GM19372 (cell line): Measurements from ENCODE around the gene GALNS.

Experiments
- ATAC-seq: cut with Tn5 transposase; IDR thresholded peaks from one replicate; pipeline ENCODE4 v1.9.1; 2021; ENCODE audit warnings: mild to moderate bottlenecking, low read depth, moderate library complexity; ENCODE audit not compliant: unreplicated experiment

The GALNS gene

DNA sequence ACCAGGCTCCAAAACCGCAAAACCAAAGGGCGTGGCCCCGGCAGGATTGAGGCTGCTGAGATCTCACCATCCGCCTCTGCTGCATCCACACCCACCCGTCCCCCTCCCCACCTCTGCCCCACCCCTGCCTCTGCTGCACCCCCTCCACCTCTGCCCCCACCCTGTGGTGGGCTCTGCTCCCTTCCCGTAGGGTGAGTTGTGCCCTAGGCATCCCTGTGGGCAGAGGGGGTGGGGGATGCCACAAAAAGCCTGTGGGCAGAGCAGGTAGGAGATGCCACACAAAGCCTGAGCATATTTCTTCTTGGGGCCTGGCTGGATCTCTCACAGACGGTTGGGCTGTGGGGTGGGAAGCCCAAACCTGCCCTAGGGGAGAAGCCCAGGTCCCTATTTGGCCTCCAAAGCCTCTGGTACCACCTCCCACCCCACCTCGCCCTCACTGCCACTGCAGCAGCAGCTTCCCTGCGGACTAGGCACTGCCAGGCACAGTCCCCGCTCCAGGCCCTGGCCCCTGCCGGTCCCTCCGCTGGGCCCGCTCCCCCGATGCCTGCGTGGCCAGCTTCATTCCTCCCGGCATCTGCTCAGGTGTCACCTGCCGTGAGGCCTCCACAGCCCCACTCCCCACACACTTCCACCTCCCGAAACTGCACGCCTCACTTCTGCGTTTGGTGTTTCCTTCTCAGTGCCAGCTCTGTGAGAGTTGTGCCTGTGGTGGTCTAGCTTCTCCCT, 21.0 kb upstream of the GALNS start:
- no peak for ATAC-seq

DNA sequence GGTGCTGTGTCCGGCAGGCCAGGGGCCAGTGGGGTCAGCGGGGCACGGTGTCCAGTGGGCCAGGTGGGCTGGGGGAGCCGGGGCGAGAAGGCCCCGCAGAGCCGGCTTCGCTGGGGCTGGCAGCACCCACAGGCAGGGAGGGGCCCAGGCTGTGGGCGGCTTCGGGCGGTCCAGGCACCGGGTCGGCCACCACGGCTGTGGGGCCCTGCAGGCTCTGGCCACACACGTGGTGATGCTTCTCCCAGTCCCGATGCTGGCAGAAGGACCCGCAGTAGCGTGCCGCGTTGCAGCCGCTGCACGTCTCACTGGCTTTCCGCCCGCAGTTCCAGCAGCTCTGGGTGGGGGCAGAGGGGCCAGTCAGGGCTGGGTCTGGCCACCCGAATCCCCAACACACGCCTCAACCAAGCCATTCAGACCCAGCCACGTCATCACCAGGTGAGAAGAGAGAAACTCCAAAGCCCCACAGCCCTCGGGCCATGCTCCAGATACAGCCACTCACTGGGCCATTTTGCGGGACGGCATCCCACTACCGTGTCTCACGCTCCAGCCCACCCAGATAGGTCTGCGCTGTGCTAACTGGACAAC, 20.3 kb upstream of the GALNS start:
- no peak for ATAC-seq

DNA sequence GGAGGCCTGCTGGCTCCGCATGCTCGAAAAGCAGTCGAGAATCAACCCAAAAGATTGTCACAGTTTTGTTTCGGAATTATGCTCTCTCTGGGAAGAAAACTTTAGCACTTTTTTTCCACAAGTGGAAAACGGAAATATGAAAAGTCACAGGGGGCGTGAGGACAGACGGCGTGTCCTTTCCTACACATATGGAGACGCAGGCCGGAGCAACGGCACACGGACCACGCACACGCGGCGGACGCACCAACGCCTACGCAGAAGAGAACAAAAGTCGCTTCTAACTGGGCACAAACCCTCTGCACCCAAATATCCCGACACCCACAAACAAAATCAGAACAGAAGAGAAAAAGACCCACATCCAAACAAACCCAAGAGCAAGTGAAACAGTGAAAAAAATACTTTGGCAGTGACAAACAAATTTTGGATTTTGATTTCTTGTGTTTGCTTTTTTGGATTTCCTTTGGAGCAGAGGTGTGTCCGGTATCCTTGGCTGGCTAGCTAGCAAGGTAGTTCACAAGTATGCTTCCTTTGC, 19.0 kb upstream of the GALNS start:
- no peak for ATAC-seq

DNA sequence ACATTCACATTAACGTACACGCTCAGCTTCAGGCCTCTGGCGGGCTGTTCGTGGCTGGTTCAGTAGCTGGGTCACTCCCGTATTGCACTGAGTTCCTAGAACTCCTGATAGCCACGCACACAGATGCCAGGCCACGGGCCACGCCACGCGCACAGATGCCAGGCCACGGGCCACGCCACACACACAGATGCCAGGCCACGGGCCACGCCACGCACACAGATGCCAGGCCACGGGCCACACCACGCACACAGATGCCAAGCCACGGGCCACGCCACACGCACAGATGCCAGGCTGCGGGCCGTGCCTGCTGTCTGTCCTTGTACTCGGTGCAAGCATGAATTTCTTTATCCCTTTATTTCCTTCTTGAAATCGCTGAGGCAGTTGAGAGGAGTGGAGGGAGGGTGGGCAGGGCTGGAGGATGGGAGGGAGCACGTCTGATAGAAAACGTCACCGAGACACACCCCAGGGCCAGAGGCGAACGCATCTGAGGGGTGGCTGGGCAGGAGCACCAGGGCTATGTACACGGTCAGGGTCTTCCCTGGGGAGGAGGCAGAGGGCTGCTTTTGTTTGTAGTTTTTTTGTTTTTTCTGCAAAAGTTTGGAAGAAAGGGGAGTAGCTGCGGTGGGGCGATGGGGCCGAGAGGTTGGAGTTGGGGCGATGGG, 18.3 kb upstream of the GALNS start:
- ATAC-seq, result no peak

DNA sequence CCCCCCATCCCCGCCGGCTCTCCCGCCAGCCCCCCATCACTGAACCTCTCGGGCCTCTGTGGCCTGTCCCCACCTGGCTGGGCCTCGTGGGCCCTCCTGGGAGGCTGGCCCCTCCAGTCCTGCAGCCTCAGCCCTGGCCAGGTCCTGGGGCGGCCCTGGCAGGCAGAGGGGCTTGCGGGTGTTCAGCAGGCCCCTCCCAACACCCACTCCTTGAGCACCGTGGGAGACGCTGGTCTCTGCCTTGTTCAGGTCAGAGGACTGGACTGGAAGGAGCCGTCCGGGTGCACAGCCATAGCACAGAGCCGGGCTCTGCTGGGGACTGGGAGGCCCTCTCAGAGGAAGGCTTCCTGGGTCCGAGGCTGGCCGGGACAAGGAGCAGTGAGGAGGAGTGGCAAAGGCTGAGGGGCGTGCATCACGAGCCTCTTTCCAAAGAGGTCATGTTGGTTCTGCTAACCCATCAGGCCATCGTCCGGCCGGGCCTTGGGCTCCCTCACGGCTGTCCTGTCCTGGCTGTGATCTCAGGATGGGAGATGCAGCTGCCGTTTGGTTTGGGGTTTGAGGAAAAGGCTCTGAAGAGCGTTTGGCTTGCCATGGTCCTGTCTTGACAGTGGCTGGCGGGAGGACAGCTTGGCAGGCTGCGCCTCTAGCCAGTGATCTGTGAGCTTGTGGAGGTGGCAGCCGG, 16.0 kb upstream of the GALNS start:
- ATAC-seq, result no peak

DNA sequence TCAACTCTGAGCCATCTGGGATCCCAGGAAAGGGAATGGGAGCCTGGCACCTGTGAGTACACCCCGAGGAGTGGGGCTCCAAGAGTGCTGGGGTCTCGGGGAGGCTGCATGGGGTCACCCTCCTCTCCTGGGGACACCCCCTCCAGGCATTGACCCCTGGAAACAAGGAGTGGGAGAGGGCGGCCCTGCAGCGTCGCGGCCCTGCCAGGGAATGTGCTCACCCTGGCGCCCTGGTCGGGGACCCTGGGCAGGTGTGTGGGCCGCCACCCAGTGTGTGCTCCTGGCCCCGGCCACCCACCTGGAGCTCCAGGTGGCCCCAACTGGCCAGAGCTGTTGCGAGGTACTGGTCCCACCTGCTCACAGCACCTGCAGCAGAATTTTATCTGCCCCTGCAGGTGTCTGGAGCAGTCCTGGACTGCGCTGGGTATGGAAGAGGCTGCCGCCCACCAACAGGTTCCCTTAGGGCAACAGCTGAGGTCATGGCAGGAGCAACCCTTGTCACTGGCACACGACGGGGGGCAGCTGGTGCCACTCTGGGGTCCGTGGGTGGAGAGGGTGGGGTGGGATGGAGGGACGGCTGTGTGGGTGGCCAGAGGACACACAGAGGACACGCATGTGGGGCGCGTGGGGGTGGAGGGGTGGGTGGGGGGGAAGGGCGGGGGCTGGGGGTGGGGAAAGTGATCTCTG, 15.1 kb upstream of the GALNS start:
- no peak for ATAC-seq

- ATAC-seq, result no peak
These were observed 14.6 kb upstream of the GALNS start for GRCh38 chr16:88871349-88871702.

- no peak for ATAC-seq
These were observed 14.0 kb upstream of the GALNS start for GRCh38 chr16:88870608-88871348.

GRCh38 chr16:88869673-88869980, 12.9 kb upstream of the GALNS start:
- ATAC-seq, result no peak

GRCh38 chr16:88868974-88869672, 12.4 kb upstream of the GALNS start:
- ATAC-seq, result no peak

DNA sequence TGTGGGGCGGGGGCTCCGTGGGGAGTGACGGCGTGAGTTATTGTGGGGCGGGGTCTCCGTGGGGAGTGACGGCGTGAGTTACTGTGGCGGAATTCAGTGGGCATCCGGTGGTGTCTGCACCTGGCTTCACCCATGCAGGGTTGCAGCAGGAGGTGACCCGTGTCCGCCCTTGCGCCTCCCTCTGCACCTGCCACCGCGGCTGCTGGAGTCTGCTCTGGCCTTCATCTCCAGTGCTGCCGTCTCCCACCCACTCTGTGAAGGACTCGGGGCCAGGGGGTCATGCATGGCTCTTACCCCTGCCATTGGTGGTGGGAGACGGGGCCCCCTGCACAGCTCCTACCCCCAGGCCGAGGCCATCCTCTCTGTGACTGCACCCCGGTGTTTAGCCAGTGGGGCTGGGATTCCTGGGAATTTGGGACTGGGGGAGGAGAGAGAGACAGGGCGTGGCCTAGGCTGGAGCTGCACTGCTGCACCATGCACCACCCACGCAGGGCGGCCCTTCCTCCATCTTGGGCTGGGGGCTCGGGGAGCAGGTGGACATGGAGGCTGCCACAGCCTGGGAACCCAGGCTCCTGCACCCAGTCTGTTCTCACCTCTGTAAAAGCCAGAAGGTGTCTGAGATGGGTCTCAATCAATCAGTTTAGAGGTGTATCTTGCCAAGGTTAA, 11.0 kb upstream of the GALNS start:
- no peak for ATAC-seq

- ATAC-seq, result no peak
These were observed 9.6 kb upstream of the GALNS start, which contains the start of gene PABPN1L for GRCh38 chr16:88866151-88866920. Gene PABPN1L, minus strand, starts transcription at chr16:88866660. Its CDS starts 54 bp downstream, at chr16:88866606.

DNA sequence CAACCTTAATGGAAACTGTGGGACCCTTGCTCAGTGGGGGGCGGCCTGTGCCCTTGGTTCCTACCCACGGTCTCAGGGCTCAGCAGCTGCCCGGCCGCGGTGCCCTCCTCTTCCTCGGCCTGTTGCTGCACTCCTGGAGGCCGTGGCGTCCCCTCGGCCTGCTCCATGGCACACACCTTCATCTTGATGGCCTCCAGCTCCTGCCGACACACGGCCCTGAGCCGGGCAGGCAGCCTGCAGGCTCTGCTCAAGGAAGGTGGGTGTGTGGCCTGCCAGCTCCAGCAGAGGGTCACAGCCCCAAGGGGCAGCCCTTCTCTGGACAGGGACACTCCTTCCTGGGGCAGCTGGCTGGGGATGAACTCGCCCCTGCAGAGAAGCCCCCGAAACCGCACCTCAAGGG, 9.0 kb upstream of the GALNS start:
- no peak for ATAC-seq

DNA sequence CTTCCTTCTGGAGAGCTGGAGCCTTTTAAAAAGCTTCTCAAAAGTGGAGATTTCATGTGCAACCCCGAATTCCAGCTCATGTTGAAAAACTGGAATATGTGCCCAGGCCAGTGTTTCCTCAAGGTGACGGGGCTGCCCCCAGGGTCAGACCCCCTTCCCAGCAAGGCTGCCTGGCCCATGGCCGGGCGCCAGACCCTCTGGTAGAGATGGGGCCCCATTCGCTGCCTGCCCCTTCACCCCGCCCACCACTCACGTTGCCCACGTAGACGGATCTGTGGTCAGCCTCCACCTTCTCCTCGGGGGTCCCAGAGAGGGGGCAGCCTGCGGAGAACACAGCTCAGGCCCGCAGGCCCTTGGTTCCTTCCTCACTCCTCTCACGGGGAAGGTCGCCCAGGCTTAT, 8.6 kb upstream of the GALNS start:
- ATAC-seq, result no peak

DNA sequence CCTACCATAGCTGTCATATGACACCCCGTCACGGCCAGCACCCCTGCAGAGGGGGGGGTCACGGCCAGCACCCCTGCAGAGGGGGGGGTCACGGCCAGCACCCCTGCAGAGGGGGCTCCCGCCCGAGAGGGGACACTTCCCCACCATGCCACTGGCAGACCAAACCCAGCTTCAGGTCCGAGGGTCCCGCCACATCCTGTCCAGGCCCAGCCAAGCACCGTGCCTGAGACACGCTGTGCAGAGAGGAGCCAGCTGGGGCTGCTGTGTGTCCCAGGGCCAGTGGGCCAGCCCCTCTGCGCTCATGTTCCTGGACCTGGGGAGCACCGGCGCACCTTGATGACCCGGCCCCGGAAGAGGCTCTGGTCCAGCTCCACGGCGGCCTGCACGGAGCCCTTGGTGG, 7.8 kb upstream of the GALNS start:
- ATAC-seq, result no peak

- no peak for ATAC-seq
These were observed 7.4 kb upstream of the GALNS start for GRCh38 chr16:88864099-88864498.

- ATAC-seq, result no peak
These were observed 6.7 kb upstream of the GALNS start for GRCh38 chr16:88863426-88863825.

GRCh38 chr16:88862968-88863367, 6.2 kb upstream of the GALNS start:
- no peak for ATAC-seq
